Gastrocnemius medialis (tissue), 4 donors: ENCODE measurements around the gene B4GALNT2. TPM values are rescaled to one million over a fixed set of nuclear protein-coding genes. Genes with fewer than 3 reads are reported as not detected.

Experiments used
- ATAC-seq, 2 donors: fragments of 150-250 bp; one replicate each; pipeline ENCODE4 v1.9.1; 2016
- DNase-seq, 2 donors: peaks; one replicate each; pipeline ENCODE4 v3.0.0-alpha.2; 2019
- H3K27ac ChIP-seq, 4 donors: fragments of 200-600 bp; sonication (generic); 1 replicate in 1 of 4; 2 replicates in 3 of 4; pipeline ENCODE4 v1.5.1; 2016 to 2018; ENCODE audit warnings: mild to moderate bottlenecking in 2 of 4, moderate library complexity in 1 of 4
- H3K27me3 ChIP-seq, 3 donors: fragments of 200-600 bp; sonication (generic) in 2 of 3; 1 replicate in 1 of 3; 2 replicates in 2 of 3; pipeline versions ENCODE4 v1.5.1 to v1.6.0; 2016 to 2019; ENCODE audit warnings: mild to moderate bottlenecking in 1 of 3, moderate library complexity in 1 of 3
- H3K36me3 ChIP-seq, 2 donors: fragments of 200-600 bp; sonication (generic) in 1 of 2; one replicate each; pipeline ENCODE4 v1.5.1; 2017 to 2018
- H3K4me1 ChIP-seq, 2 donors: fragments of 200-600 bp; sonication (generic) in 1 of 2; one replicate each; pipeline ENCODE4 v1.5.1; 2016 to 2017; ENCODE audit warnings: mild to moderate bottlenecking in 2 of 2
- H3K4me3 ChIP-seq, 4 donors: fragments of 200-600 bp; sonication (generic) in 3 of 4; 1 replicate in 1 of 4; 2 replicates in 3 of 4; pipeline ENCODE4 v1.5.1; 2016 to 2019; ENCODE audit warnings: mild to moderate bottlenecking in 2 of 4
- H3K9me3 ChIP-seq, 3 donors: fragments of 200-600 bp; sonication (generic) in 2 of 3; 1 replicate in 1 of 3; 2 replicates in 2 of 3; pipeline ENCODE4 v1.5.1; 2016 to 2019
- CTCF ChIP-seq, 5 experiments: fragments of 450-650 bp in 3 of 5; fragments of 200-600 bp in 2 of 5; sonication (generic) in 2 of 5; IDR thresholded peaks in 4 of 5; conservative IDR thresholded peaks in 1 of 5; 1 replicate in 4 of 5; 2 replicates in 1 of 5; pipeline ENCODE4 v1.5.1; 2016 to 2019; ENCODE audit warnings: antibody characterized with exemption in 5 of 5, mild to moderate bottlenecking in 3 of 5, moderate library complexity in 3 of 5
- POLR2A ChIP-seq, 2 donors: fragments of 450-650 bp; IDR thresholded peaks; one replicate each; pipeline ENCODE4 v1.6.1; 2017; ENCODE audit warnings: antibody characterized with exemption in 2 of 2, mild to moderate bottlenecking in 2 of 2, moderate library complexity in 2 of 2
- in situ Hi-C, 4 donors: fragments of 200-750 bp; cut with MboI; loops; one replicate each; pipeline versions ENCODE4 v1.15.0 to v1.8.0; 2017; ENCODE audit warnings: low sequenced_read_pairs in 4 of 4
- intact Hi-C: fragments of 100-400 bp; cut with DNase I; formaldehyde crosslinking; loops from one replicate; pipeline ENCODE4 v1.15.1; 2023; ENCODE audit warnings: low total_unique reads
- total RNA-seq, 4 donors: library from RNA; depleted of rRNA; stranded (reverse); fragments of >200 nt; gene quantifications; one replicate each; pipeline versions ENCODE4 v1.1.0 to v1.2.3, GENCODE V29; 2016

The B4GALNT2 gene
- total RNA-seq, 4 donors from 2014 or later = 0.22 TPM; not detected in 3

GRCh38 chr17:49197346-49197998 lies 64.9 kb downstream of the B4GALNT2 start:
- intact Hi-C loops = no loop called here
- Histone ChIP-seq H3K27ac (no peak overlapping the region), H3K9me3 (no peaks in the 10 kb centered on the region), H3K36me3 (no peaks in the 10 kb centered on the region), H3K4me1 (no peaks in the 10 kb centered on the region), H3K27me3 (no peaks in the 10 kb centered on the region), H3K4me3 (no peak overlapping the region)
- TF ChIP-seq CTCF (IDR thresholded peaks at IDR 0.05 in 4 of 5, conservative IDR thresholded peaks at IDR 0.05 in 1 of 5) (no peak), POLR2A (IDR thresholded peaks at IDR 0.05) (no peak)
- in situ Hi-C loops = loop anchor here in 1 of 4 donors (25.0 kb wide), 1 partner anchor 215 kb away; the partner anchor contains the start of gene PHB1
- ATAC-seq (no peak), DNase-seq (no peak)

GRCh38 chr17:49198211-49198610 lies 65.6 kb downstream of the B4GALNT2 start:
- H3K9me3 ChIP-seq = no peaks in the 10 kb centered on the region
- H3K4me1 ChIP-seq = no peaks in the 10 kb centered on the region
- no peaks in the 10 kb centered on the region for H3K36me3 ChIP-seq
- ATAC-seq = no peak
- in situ Hi-C loops (loop anchor here in 1 of 4 donors (25.0 kb wide), 1 partner anchor 214 kb away; the partner anchor contains the start of gene PHB1), intact Hi-C loops (no loop called here)
- DNase-seq = no peak
- H3K4me3 ChIP-seq = no peak overlapping the region
- H3K27me3 ChIP-seq = no peaks in the 10 kb centered on the region
- no peak for TF ChIP-seq POLR2A (IDR thresholded peaks at IDR 0.05)
- H3K27ac ChIP-seq = no peak overlapping the region

- intact Hi-C loops = no loop called here
Measured at GRCh38 chr17:49200423-49201083, 68.0 kb downstream of the B4GALNT2 start.

GRCh38 chr17:49201481-49201927 lies 68.9 kb downstream of the B4GALNT2 start:
- TF ChIP-seq CTCF (IDR thresholded peaks at IDR 0.05 in 4 of 5, conservative IDR thresholded peaks at IDR 0.05 in 1 of 5) = no peak
- TF ChIP-seq POLR2A (IDR thresholded peaks at IDR 0.05) = no peak
- H3K27ac ChIP-seq = no peak overlapping the region
- no peak for ATAC-seq
- no peaks in the 10 kb centered on the region for H3K9me3 ChIP-seq
- no peaks in the 10 kb centered on the region for H3K4me1 ChIP-seq
- H3K36me3 ChIP-seq = no peaks in the 10 kb centered on the region
- DNase-seq = no peak
- in situ Hi-C loops = no loop called here
- intact Hi-C loops = no loop called here
- H3K4me3 ChIP-seq = no peak overlapping the region
- H3K27me3 ChIP-seq = no peaks in the 10 kb centered on the region

More at GRCh38 chr17:49200423-49201083, 68.0 kb downstream of the B4GALNT2 start:
- Histone ChIP-seq H3K4me3 (no peak overlapping the region), H3K4me1 (no peaks in the 10 kb centered on the region), H3K9me3 (no peaks in the 10 kb centered on the region), H3K36me3 (no peaks in the 10 kb centered on the region), H3K27me3 (no peaks in the 10 kb centered on the region), H3K27ac (no peak overlapping the region)
- ATAC-seq (no peak), DNase-seq (no peak)
- in situ Hi-C loops = no loop called here
- TF ChIP-seq POLR2A (IDR thresholded peaks at IDR 0.05) = no peak

- H3K27me3 ChIP-seq = peaks cover 0 to 6% (median 0%) of the 10 kb centered on the region in 3 donors
- no peak for ATAC-seq
- H3K36me3 ChIP-seq = no peaks in the 10 kb centered on the region
- in situ Hi-C loops (no loop called here), intact Hi-C loops (no loop called here)
- TF ChIP-seq CTCF (IDR thresholded peaks at IDR 0.05 in 4 of 5, conservative IDR thresholded peaks at IDR 0.05 in 1 of 5) (no peak), POLR2A (IDR thresholded peaks at IDR 0.05) (no peak)
- no peak overlapping the region for H3K27ac ChIP-seq
- H3K4me1 ChIP-seq = no peaks in the 10 kb centered on the region
- no peak overlapping the region for H3K4me3 ChIP-seq
- no peak for DNase-seq
- H3K9me3 ChIP-seq = no peaks in the 10 kb centered on the region
Measured at GRCh38 chr17:49203796-49204195, 71.2 kb downstream of the B4GALNT2 start.
